Activated CD4-positive, alpha-beta T cell treated with anti-CD3 and anti-CD28 coated beads, Interleukin-2, Interleukin-4, amounts not matched to agents 100 ng/mL and 50 ng/mL, durations not matched to agents 16 hours and 8 hours (primary cell): Measurements from ENCODE around the gene CATSPERD.
"Not testable (repeated sequence)": the region's sequence is repeated elsewhere in the genome, so short reads cannot be mapped to it uniquely, and the experiment has no call there.

Experiments used
- DNase-seq: peaks from one replicate; pipeline ENCODE4 v3.0.0-alpha.2; 2020; ENCODE audit warnings: low spot score

CATSPERD gene

GRCh38 chr19:5697022-5697889 lies 23.2 kb upstream of the CATSPERD start:
- DNase-seq: no peak

- DNase-seq: no peak
These were observed 22.4 kb upstream of the CATSPERD start for GRCh38 chr19:5697890-5698634.

- DNase-seq: no peak
These were observed 21.6 kb upstream of the CATSPERD start for GRCh38 chr19:5698635-5699422.

GRCh38 chr19:5700455-5701092 lies 19.9 kb upstream of the CATSPERD start:
- no peak for DNase-seq

GRCh38 chr19:5702053-5702410 lies 18.4 kb upstream of the CATSPERD start:
- not testable (repeated sequence) for DNase-seq

GRCh38 chr19:5703819-5704818 lies 16.3 kb upstream of the CATSPERD start:
- no peak for DNase-seq

- no peak for DNase-seq
These were observed 14.9 kb upstream of the CATSPERD start for GRCh38 chr19:5705552-5705951.

GRCh38 chr19:5706876-5707573 lies 13.4 kb upstream of the CATSPERD start:
- DNase-seq: no peak

- no peak for DNase-seq
These were observed 12.6 kb upstream of the CATSPERD start for GRCh38 chr19:5707576-5708575.

- no peak for DNase-seq
These were observed 9.4 kb upstream of the CATSPERD start for GRCh38 chr19:5711025-5711424.

GRCh38 chr19:5711713-5712161 lies 8.7 kb upstream of the CATSPERD start:
- DNase-seq: no peak

- no peak for DNase-seq
These were observed 7.2 kb upstream of the CATSPERD start for GRCh38 chr19:5713228-5713627.

- no peak for DNase-seq
These were observed 5.6 kb upstream of the CATSPERD start for GRCh38 chr19:5714816-5715215.

GRCh38 chr19:5717215-5717935 lies 3.1 kb upstream of the CATSPERD start:
- DNase-seq: no peak

- no peak for DNase-seq
These were observed 2.3 kb upstream of the CATSPERD start for GRCh38 chr19:5718037-5718578.

GRCh38 chr19:5718579-5719273 lies 1.7 kb upstream of the CATSPERD start:
- peak; percentile 84 for DNase-seq

GRCh38 chr19:5719274-5719960 lies 1.0 kb upstream of the CATSPERD start:
- DNase-seq: no peak
